Thymus (tissue), 11 donors: Measurements from ENCODE around the gene ZNF593. TPM values are rescaled to one million over a fixed set of nuclear protein-coding genes. Genes with fewer than 3 reads are reported as not detected.

Experiments
- DNase-seq, 9 donors: peaks; one replicate each; pipeline ENCODE4 v3.0.0-alpha.2; 2013; ENCODE audit warnings: low spot score in 9 of 9, low read depth in 6 of 9, missing footprints in 1 of 9
- H3K27ac ChIP-seq, 2 donors: one replicate each; pipeline ENCODE4 v1.5.1; 2013; ENCODE audit warnings: control low read depth in 1 of 2, low read depth in 1 of 2, low read length in 1 of 2, mild to moderate bottlenecking in 1 of 2, moderate library complexity in 1 of 2
- H3K27me3 ChIP-seq, 2 donors: one replicate each; pipeline ENCODE4 v1.5.1; 2013; ENCODE audit warnings: low read length in 1 of 2; ENCODE audit not compliant: control insufficient read depth in 2 of 2, insufficient read depth in 1 of 2
- H3K36me3 ChIP-seq, 2 donors: one replicate each; pipeline ENCODE4 v1.5.1; 2013; ENCODE audit warnings: low read length in 1 of 2, mild to moderate bottlenecking in 1 of 2, moderate library complexity in 1 of 2; ENCODE audit not compliant: control insufficient read depth in 2 of 2, insufficient read depth in 2 of 2
- H3K4me1 ChIP-seq, 2 donors: one replicate each; pipeline ENCODE4 v1.5.1; 2013; ENCODE audit warnings: low read length in 2 of 2; ENCODE audit not compliant: control insufficient read depth in 2 of 2, insufficient read depth in 2 of 2
- H3K4me3 ChIP-seq, 2 donors: one replicate each; pipeline ENCODE4 v1.5.1; 2013; ENCODE audit warnings: low read length in 2 of 2, control low read depth in 1 of 2, mild to moderate bottlenecking in 1 of 2
- H3K9me3 ChIP-seq, 2 donors: one replicate each; pipeline ENCODE4 v1.5.1; 2013; ENCODE audit warnings: low read length in 1 of 2, mild to moderate bottlenecking in 1 of 2; ENCODE audit not compliant: control insufficient read depth in 2 of 2, insufficient read depth in 1 of 2
- WGBS: extraction: QIAGEN DNeasy Blood & Tissue Kit; methylation state at CpG from one replicate; pipeline ENCODE4 v1.1.7; 2013; 5-methylcytosine and 5-hydroxymethylcytosine counted together
- polyA plus RNA-seq: library from polyadenylated mRNA; stranded (reverse); fragments of 200-250 nt; gene quantifications from one replicate; pipeline ENCODE4 v1.2.3, GENCODE V29; 2013
- total RNA-seq: library from RNA; stranded (reverse); fragments of 120-200 nt; gene quantifications from one replicate; pipeline ENCODE4 v1.2.4, GENCODE V29; 2013
- donor health status: healthy.

Gene ZNF593
- total and polyA plus RNA-seq, 2 donors: 17.4 to 79.0 TPM

- WGBS: 98% methylated on average over 8 of the region's 8 CpGs
- Histone ChIP-seq H3K27ac (no peak overlapping the region), H3K36me3 (peaks cover 2 to 3% of the 10 kb centered on the region in 2 donors), H3K4me1 (peaks cover 2 to 5% of the 10 kb centered on the region in 2 donors), H3K4me3 (no peak overlapping the region), H3K27me3 (peaks cover 0 to 3% of the 10 kb centered on the region in 2 donors), H3K9me3 (no peaks in the 10 kb centered on the region)
- no peak for DNase-seq
Measured at GRCh38 chr1:26175346-26175745, 5.6 kb downstream of the ZNF593 start.

GRCh38 chr1:26177182-26177684, 7.5 kb downstream of the ZNF593 start, which contains the start of gene CNKSR1:
TSS of gene CNKSR1 (plus strand) at chr1:26177491. CDS start at chr1:26177548, 57 bp downstream.
- H3K27me3 ChIP-seq: no peaks in the 10 kb centered on the region
- no peak for DNase-seq
- 55% methylated on average over 21 of the region's 21 CpGs for WGBS
- H3K36me3 ChIP-seq: no peaks in the 10 kb centered on the region
- H3K4me3 ChIP-seq: peak within 1 kb of the TSS in 1 of 2 donors; percentile 21
- no peak within 1 kb of the TSS for H3K27ac ChIP-seq
- H3K9me3 ChIP-seq: no peaks in the 10 kb centered on the region
- H3K4me1 ChIP-seq: no peaks in the 10 kb centered on the region

GRCh38 chr1:26180010-26180506, 10.3 kb downstream of the ZNF593 start:
- 96% methylated on average over 4 of the region's 4 CpGs for WGBS
- H3K4me3 ChIP-seq: no peak overlapping the region
- no peaks in the 10 kb centered on the region for H3K4me1 ChIP-seq
- H3K9me3 ChIP-seq: peaks cover 0 to 5% of the 10 kb centered on the region in 2 donors
- H3K27me3 ChIP-seq: no peaks in the 10 kb centered on the region
- DNase-seq: no peak
- no peak overlapping the region for H3K27ac ChIP-seq
- no peaks in the 10 kb centered on the region for H3K36me3 ChIP-seq

- Histone ChIP-seq H3K9me3 (peaks cover 0 to 5% of the 10 kb centered on the region in 2 donors), H3K4me1 (no peaks in the 10 kb centered on the region), H3K4me3 (no peak overlapping the region), H3K36me3 (no peaks in the 10 kb centered on the region), H3K27me3 (no peaks in the 10 kb centered on the region), H3K27ac (no peak overlapping the region)
- no peak for DNase-seq
- WGBS: 89% methylated on average over 9 of the region's 9 CpGs
Measured at GRCh38 chr1:26181586-26182382, 12.1 kb downstream of the ZNF593 start.

- no peaks in the 10 kb centered on the region for H3K4me1 ChIP-seq
- 94% methylated on average over 7 of the region's 7 CpGs for WGBS
- H3K36me3 ChIP-seq: no peaks in the 10 kb centered on the region
- DNase-seq: no peak
- peaks cover 0 to 5% of the 10 kb centered on the region in 2 donors for H3K9me3 ChIP-seq
- H3K27ac ChIP-seq: no peak overlapping the region
- no peaks in the 10 kb centered on the region for H3K27me3 ChIP-seq
- H3K4me3 ChIP-seq: no peak overlapping the region
Measured at GRCh38 chr1:26182383-26182696, 12.6 kb downstream of the ZNF593 start.

- H3K27ac ChIP-seq: no peak overlapping the region
- H3K9me3 ChIP-seq: peaks cover 0 to 5% of the 10 kb centered on the region in 2 donors
- no peaks in the 10 kb centered on the region for H3K4me1 ChIP-seq
- 96% methylated on average over 7 of the region's 7 CpGs for WGBS
- H3K4me3 ChIP-seq: no peak overlapping the region
- DNase-seq: no peak
- no peaks in the 10 kb centered on the region for H3K27me3 ChIP-seq
- no peaks in the 10 kb centered on the region for H3K36me3 ChIP-seq
Measured at GRCh38 chr1:26184086-26184485, 14.4 kb downstream of the ZNF593 start.

- Histone ChIP-seq H3K4me1 (no peaks in the 10 kb centered on the region), H3K36me3 (no peaks in the 10 kb centered on the region), H3K27ac (no peak overlapping the region), H3K9me3 (peaks cover 0 to 5% of the 10 kb centered on the region in 2 donors), H3K4me3 (no peak overlapping the region), H3K27me3 (no peaks in the 10 kb centered on the region)
- no peak for DNase-seq
- WGBS: 99% methylated on average over 21 of the region's 21 CpGs
Measured at GRCh38 chr1:26184883-26185282, 15.2 kb downstream of the ZNF593 start.

- Histone ChIP-seq H3K9me3 (peaks cover 0 to 4% of the 10 kb centered on the region in 2 donors), H3K36me3 (no peaks in the 10 kb centered on the region), H3K27me3 (no peaks in the 10 kb centered on the region), H3K27ac (no peak overlapping the region), H3K4me1 (peaks cover 0 to 6% of the 10 kb centered on the region in 2 donors), H3K4me3 (no peak overlapping the region)
- 97% methylated on average over 6 of the region's 6 CpGs for WGBS
- no peak for DNase-seq
Measured at GRCh38 chr1:26187882-26188281, 18.2 kb downstream of the ZNF593 start.

GRCh38 chr1:26188477-26188876, 18.8 kb downstream of the ZNF593 start:
- Histone ChIP-seq H3K4me1 (peaks cover 0 to 6% of the 10 kb centered on the region in 2 donors), H3K9me3 (no peaks in the 10 kb centered on the region), H3K4me3 (no peak overlapping the region), H3K27ac (no peak overlapping the region), H3K36me3 (no peaks in the 10 kb centered on the region), H3K27me3 (no peaks in the 10 kb centered on the region)
- WGBS: 95% methylated on average over 8 of the region's 8 CpGs
- no peak for DNase-seq
